HepG2 (cell line): Measurements from ENCODE around the gene NINL. TPM values are rescaled to one million over a fixed set of nuclear protein-coding genes. Genes with fewer than 3 reads are reported as not detected.

Experiments
- ATF1 ChIP-seq: IDR thresholded peaks from 2 replicates; pipeline ENCODE4 v1.6.1; 2016; ENCODE audit warnings: mild to moderate bottlenecking, control low read depth
- FOXK2 ChIP-seq: fragments of 450-650 bp; IDR thresholded peaks from 2 replicates; pipeline ENCODE4 v1.6.1; 2016
- FUBP1 ChIP-seq: sonication (generic); formaldehyde crosslinking; IDR thresholded peaks from 2 replicates; pipeline ENCODE4 v1.5.1; 2020; ENCODE audit warnings: missing genetic modification reagents, mild to moderate bottlenecking, borderline replicate concordance
- HOXA5 ChIP-seq: sonication (generic); formaldehyde crosslinking; IDR thresholded peaks from 2 replicates; pipeline ENCODE4 v1.4.0; 2020; ENCODE audit warnings: missing genetic modification reagents
- MBNL3 ChIP-seq: fragments of 250-450 bp; sonication (Bioruptor Pico); conservative IDR thresholded peaks from 2 replicates; pipeline ENCODE4 v1.8.0; 2022; ENCODE audit warnings: mild to moderate bottlenecking, inconsistent platforms
- MIER2 ChIP-seq: IDR thresholded peaks from 2 replicates; pipeline ENCODE4 v1.6.1; 2016; ENCODE audit warnings: missing biosample characterization, missing genetic modification reagents
- NR2F1 ChIP-seq, 2 experiments: fragments of 450-650 bp in 1 of 2; formaldehyde crosslinking in 1 of 2; IDR thresholded peaks; 2 replicates each; pipeline versions ENCODE4 v1.5.0 to v1.6.1; 2016 to 2020; ENCODE audit warnings: mild to moderate bottlenecking in 1 of 2, missing compliant biosample characterization in 1 of 2, missing genetic modification reagents in 1 of 2, moderate library complexity in 1 of 2
- PHF21A ChIP-seq: sonication (generic); formaldehyde crosslinking; IDR thresholded peaks from 2 replicates; pipeline ENCODE4 v1.5.0; 2020; ENCODE audit warnings: mild to moderate bottlenecking, missing genetic modification reagents
- RBM22 ChIP-seq: fragments of 200-400 bp; formaldehyde crosslinking; optimal IDR thresholded peaks from 2 replicates; pipeline ENCODE3; 2017; ENCODE audit warnings: mild to moderate bottlenecking, low read length, moderate library complexity
- RERE ChIP-seq: IDR thresholded peaks from 2 replicates; pipeline ENCODE4 v1.6.1; 2016; ENCODE audit warnings: low read depth, missing genetic modification reagents, missing compliant biosample characterization
- SRSF1 ChIP-seq: fragments of 200-400 bp; formaldehyde crosslinking; optimal IDR thresholded peaks from 2 replicates; pipeline ENCODE3; 2017; ENCODE audit warnings: mild to moderate bottlenecking, low read depth, low read length, moderate library complexity
- SRSF4 ChIP-seq: fragments of 200-400 bp; formaldehyde crosslinking; IDR thresholded peaks from one replicate; pipeline ENCODE4 v1.6.1; 2018; ENCODE audit warnings: mild to moderate bottlenecking, low read depth, low read length, moderate library complexity; ENCODE audit not compliant: poor library complexity, severe bottlenecking
- THAP11 ChIP-seq: IDR thresholded peaks from 2 replicates; pipeline ENCODE4 v1.6.1; 2016; ENCODE audit warnings: missing biosample characterization, missing genetic modification reagents
- ZFP37 ChIP-seq: sonication (generic); formaldehyde crosslinking; IDR thresholded peaks from 2 replicates; pipeline ENCODE4 v1.4.0; 2020; ENCODE audit warnings: missing genetic modification reagents, borderline replicate concordance
- ZIK1 ChIP-seq: sonication (generic); formaldehyde crosslinking; IDR thresholded peaks from 2 replicates; pipeline ENCODE4 v1.5.0; 2020; ENCODE audit warnings: mild to moderate bottlenecking, low read depth, missing genetic modification reagents, borderline replicate concordance
- ZNF292 ChIP-seq: sonication (generic); formaldehyde crosslinking; IDR thresholded peaks from 2 replicates; pipeline ENCODE4 v1.8.1; 2022; ENCODE audit warnings: mild to moderate bottlenecking, low read depth, missing genetic modification reagents, borderline replicate concordance
- ZNF3 ChIP-seq: IDR thresholded peaks from 2 replicates; pipeline ENCODE4 v1.7.0; 2017; ENCODE audit warnings: inconsistent platforms
- ZNF547 ChIP-seq: sonication (generic); formaldehyde crosslinking; IDR thresholded peaks from 2 replicates; pipeline ENCODE4 v1.5.1; 2020; ENCODE audit warnings: mild to moderate bottlenecking, missing genetic modification reagents
- ZNF570 ChIP-seq: sonication (generic); formaldehyde crosslinking; IDR thresholded peaks from 2 replicates; pipeline ENCODE4 v1.4.0; 2020; ENCODE audit warnings: mild to moderate bottlenecking, missing genetic modification reagents, borderline replicate concordance
- ZNF746 ChIP-seq: sonication (generic); formaldehyde crosslinking; IDR thresholded peaks from 2 replicates; pipeline ENCODE4 v1.8.0; 2022; ENCODE audit warnings: mild to moderate bottlenecking, missing genetic modification reagents
- ZNF775 ChIP-seq: sonication (generic); formaldehyde crosslinking; IDR thresholded peaks from 2 replicates; pipeline ENCODE4 v1.4.0; 2020; ENCODE audit warnings: missing genetic modification reagents, mild to moderate bottlenecking, moderate library complexity, borderline replicate concordance
- ZNF83 ChIP-seq: sonication (generic); formaldehyde crosslinking; IDR thresholded peaks from 2 replicates; pipeline ENCODE4 v1.4.0; 2020; ENCODE audit warnings: missing genetic modification reagents, mild to moderate bottlenecking, borderline replicate concordance
- polyA plus RNA-seq, 8 experiments: library from polyadenylated mRNA; depleted of rRNA in 3 of 8; stranded (reverse) in 7 of 8; unstranded in 1 of 8; fragments of >200 nt; fragmentation: Illumina TruSeq in 4 of 8; extraction: Trizol in 4 of 8; gene quantifications; 2 replicates each; pipeline versions ENCODE4 v1.2.1 to v1.2.3, GENCODE V29; 2011 to 2016; ENCODE audit warnings: low read depth in 4 of 8, missing spikeins in 1 of 8, mixed read lengths in 1 of 8; ENCODE audit not compliant: insufficient read depth in 1 of 8
- total RNA-seq, 5 experiments: library from RNA; depleted of rRNA; stranded (reverse); fragments of >200 nt; fragmentation: Illumina TruSeq; extraction: Trizol; gene quantifications; 2 replicates each; pipeline ENCODE4 v1.2.3, GENCODE V29; 2016; ENCODE audit warnings: low read depth in 1 of 5

NINL gene
- total and polyA plus RNA-seq, 2 of the 13 experiments (the other 11 are each of a cell fraction or from before 2014, with no cell fraction given) = 32.3 to 34.3 TPM

GRCh38 chr20:25538838-25539665, 46.3 kb downstream of the NINL start (continued):
- TF ChIP-seq HOXA5 (CRISPR knock-in tag) (peak; percentile 65; the same call in 1 of the 2 replicates), ZNF746 (CRISPR knock-in tag) (no peak; the same call in 1 of the 2 replicates), PHF21A (CRISPR knock-in tag) (peak; percentile 93), SRSF4 (no peak), FUBP1 (peak; percentile 99), ZIK1 (CRISPR knock-in tag) (no peak), MIER2 (peak; percentile 81; the same call in 1 of the 2 replicates), RBM22 (peak; percentile 91), ZNF83 (CRISPR knock-in tag) (peak; percentile 51; the same call in 1 of the 2 replicates), FOXK2 (peak; percentile 85), ATF1 (CRISPR knock-in tag) (no peak), ZNF292 (CRISPR knock-in tag) (peak; percentile 99), RERE (peak; percentile 75), THAP11 (peak; percentile 84), ZNF547 (no peak), ZFP37 (peak; percentile 54; the same call in 1 of the 2 replicates), MBNL3 (CRISPR knock-in tag) (no peak), NR2F1 (CRISPR knock-in tag; IDR thresholded peaks at IDR 0.05) (peak; percentile 99 to 100), SRSF1 (no peak), ZNF3 (no peak), ZNF570 (no peak), ZNF775 (CRISPR knock-in tag) (peak; percentile 57; the same call in 1 of the 2 replicates)
